ENCODE data around the gene LCAT. TPM values are rescaled to one million over a fixed set of nuclear protein-coding genes. Genes with fewer than 3 reads are reported as not detected.
A peak's percentile ranks its signal among the peaks of the same experiment; 100 is the strongest.

Gene LCAT
- total RNA-seq, 2 donors from 2014 or later = 6.9 to 17.4 TPM

DNA sequence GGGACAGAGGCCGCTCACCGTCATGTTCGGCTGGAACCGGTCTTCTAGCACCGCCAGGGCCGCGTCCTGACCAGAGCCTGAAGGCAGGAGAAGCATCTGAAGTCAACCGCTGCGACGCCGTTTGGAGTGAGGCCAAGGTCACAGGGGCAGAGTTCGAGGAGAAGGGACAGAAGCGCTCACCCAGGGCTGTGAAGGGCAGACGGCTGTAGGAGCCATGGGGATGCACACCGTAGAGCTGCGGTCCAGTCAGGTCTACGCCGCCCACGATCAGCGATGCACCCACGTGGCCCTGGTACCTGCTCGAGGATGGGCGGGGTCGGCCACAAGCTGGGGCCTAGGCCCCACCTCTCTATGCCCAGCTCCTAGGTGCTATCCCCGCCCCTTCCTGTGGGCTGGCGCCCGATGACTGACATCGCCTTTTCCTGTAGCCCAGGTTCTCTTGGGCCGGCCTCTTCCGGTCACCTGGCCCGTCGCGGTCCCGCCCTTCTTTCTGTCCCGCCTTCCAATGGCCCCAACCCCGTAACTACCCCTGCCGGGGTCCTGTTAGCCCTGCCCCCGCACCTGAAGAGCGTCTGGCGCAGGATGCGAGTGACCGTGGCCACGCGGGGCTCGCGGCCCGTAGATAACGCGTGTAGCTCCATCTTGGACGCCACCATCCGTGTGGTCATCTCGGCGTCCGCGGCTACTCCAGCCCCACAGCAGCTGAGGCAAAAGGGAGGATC lies 8.4 kb downstream of the LCAT start:
- no peaks in the 10 kb centered on the region for H3K27me3 ChIP-seq (replicated peaks; ENCODE audit: insufficient read depth)
- H3K36me3 ChIP-seq = no peaks in the 10 kb centered on the region
- peak overlapping the region; percentile 66 to 94 for H3K4me3 ChIP-seq
- peaks cover 14% of the 10 kb centered on the region for H3K4me1 ChIP-seq (replicated peaks)
- DNase-seq (ENCODE audit: low spot score) = peak; percentile 98
- 1% methylated on average over 55 of the region's 55 CpGs for WGBS
- intact Hi-C loops (cut with DNase I) = loop anchor here (10.0 kb wide), 1 partner anchor 401 kb away; no protein-coding TSS in a partner anchor
- peak overlapping the region; percentile 91 to 95 for H3K27ac ChIP-seq
- H3K9me3 ChIP-seq = no peaks in the 10 kb centered on the region
- TF ChIP-seq, protein P1, sequence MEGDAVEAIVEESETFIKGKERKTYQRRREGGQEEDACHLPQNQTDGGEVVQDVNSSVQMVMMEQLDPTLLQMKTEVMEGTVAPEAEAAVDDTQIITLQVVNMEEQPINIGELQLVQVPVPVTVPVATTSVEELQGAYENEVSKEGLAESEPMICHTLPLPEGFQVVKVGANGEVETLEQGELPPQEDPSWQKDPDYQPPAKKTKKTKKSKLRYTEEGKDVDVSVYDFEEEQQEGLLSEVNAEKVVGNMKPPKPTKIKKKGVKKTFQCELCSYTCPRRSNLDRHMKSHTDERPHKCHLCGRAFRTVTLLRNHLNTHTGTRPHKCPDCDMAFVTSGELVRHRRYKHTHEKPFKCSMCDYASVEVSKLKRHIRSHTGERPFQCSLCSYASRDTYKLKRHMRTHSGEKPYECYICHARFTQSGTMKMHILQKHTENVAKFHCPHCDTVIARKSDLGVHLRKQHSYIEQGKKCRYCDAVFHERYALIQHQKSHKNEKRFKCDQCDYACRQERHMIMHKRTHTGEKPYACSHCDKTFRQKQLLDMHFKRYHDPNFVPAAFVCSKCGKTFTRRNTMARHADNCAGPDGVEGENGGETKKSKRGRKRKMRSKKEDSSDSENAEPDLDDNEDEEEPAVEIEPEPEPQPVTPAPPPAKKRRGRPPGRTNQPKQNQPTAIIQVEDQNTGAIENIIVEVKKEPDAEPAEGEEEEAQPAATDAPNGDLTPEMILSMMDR (IDR thresholded peaks at IDR 0.05) = peak in 2 of 4 experiments; percentile 41 to 50
- TF ChIP-seq POLR2A (IDR thresholded peaks at IDR 0.05) (peak; percentile 85), POLR2AphosphoS5 (IDR thresholded peaks at IDR 0.05) (peak; percentile 99)

DNA sequence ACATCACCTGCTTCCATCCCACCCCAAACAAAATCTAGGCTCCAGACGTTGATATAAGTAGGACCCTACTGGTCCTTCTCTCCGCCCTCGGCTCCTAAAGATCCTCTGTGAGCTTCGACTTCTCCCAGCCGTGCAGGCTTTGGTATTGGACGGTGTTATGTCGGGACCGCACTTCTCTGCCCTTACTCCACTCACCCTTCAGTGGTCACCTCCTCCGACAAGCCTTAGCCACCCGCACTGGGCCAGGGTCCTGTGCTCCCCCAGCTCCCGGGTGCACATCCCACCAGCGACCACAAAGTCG lies 8.9 kb downstream of the LCAT start:
- no peaks in the 10 kb centered on the region for H3K27me3 ChIP-seq (replicated peaks; ENCODE audit: insufficient read depth)
- WGBS = 25% methylated on average over 13 of the region's 13 CpGs
- H3K36me3 ChIP-seq = no peaks in the 10 kb centered on the region
- intact Hi-C loops (cut with DNase I) = loop anchor here (10.0 kb wide), 1 partner anchor 400 kb away; no protein-coding TSS in a partner anchor
- peak overlapping the region; percentile 91 to 95 for H3K27ac ChIP-seq
- DNase-seq (ENCODE audit: low spot score) = no peak
- H3K4me1 ChIP-seq (replicated peaks) = peaks cover 14% of the 10 kb centered on the region
- TF ChIP-seq, protein P1 (IDR thresholded peaks at IDR 0.05) = no peak
- TF ChIP-seq POLR2AphosphoS5 (IDR thresholded peaks at IDR 0.05) = no peak
- no peak for TF ChIP-seq POLR2A (IDR thresholded peaks at IDR 0.05)
- no peaks in the 10 kb centered on the region for H3K9me3 ChIP-seq
- peak overlapping the region; percentile 66 to 94 for H3K4me3 ChIP-seq

DNA sequence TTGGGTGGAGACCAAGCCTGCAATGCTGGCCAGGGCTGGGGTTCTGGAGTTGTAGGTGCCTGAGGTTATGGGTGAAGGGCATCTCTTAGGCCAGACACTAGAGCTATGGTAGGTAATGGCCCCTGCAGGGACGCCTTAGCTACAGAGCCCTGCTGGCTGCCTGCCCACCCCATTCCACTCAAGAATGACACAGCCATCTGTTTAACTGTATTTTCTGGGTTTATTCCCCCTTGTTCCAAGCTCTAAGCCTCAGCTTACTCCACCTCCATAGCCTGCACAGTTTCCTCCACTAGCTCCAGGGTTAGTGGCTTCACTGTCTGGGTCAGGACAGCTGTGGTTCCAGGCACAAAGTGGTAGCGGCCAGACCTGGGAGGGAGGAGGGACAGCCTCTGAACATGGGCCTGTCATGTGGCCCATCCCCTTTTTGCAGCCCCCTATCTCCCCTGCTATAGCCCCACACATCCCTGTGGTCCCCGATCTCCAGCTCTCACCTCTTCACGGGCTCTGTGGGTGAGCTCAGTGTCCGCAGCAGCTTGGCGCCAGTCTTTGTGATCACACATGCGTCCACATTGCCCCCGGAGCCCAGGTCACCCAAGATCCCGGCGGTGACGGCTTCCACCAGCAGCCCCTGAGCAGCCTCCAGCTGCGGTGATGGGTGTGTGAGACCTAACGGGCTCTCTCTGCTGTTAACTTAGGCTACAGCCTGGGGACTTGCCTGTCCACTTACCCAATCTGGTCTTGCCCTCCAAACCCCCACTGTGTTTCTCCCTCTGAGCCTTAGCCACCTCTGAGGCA lies 9.4 kb downstream of the LCAT start:
- peak overlapping the region in 1 of 2 donors; percentile 91 for H3K27ac ChIP-seq
- WGBS = 55% methylated on average over 10 of the region's 13 CpGs

DNA sequence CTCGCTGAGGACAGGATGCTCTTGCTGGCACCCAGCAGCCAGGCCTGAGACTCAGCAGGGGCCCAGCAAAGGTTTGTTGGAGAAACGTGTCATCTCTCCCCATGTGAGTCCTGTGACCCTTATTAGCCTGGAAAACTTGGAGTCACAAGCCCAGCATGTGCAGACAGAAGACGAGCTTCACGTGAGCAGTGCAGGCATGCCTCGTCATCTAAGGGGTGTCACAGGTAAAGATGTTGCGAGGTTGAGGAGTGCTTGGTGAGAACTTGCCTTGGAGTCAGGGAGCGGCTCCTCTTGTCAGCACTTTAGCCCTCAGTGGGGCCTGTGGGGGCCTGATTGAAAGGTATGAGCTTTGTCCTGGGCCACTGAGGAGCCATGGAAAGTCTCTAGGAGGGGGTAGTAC lies 10.1 kb downstream of the LCAT start:
- H3K4me3 ChIP-seq = no peak overlapping the region
- H3K27me3 ChIP-seq (replicated peaks; ENCODE audit: insufficient read depth) = no peaks in the 10 kb centered on the region
- TF ChIP-seq, protein P1 (IDR thresholded peaks at IDR 0.05) = no peak
- no peak for TF ChIP-seq POLR2A (IDR thresholded peaks at IDR 0.05)
- no peak for TF ChIP-seq POLR2AphosphoS5 (IDR thresholded peaks at IDR 0.05)
- DNase-seq (ENCODE audit: low spot score) = no peak
- intact Hi-C loops (cut with DNase I) = loop anchor here (10.0 kb wide), 1 partner anchor 399 kb away; no protein-coding TSS in a partner anchor
- peaks cover 14% of the 10 kb centered on the region for H3K4me1 ChIP-seq (replicated peaks)
- no peak overlapping the region for H3K27ac ChIP-seq
- H3K9me3 ChIP-seq = no peaks in the 10 kb centered on the region
- H3K36me3 ChIP-seq = no peaks in the 10 kb centered on the region
- 79% methylated on average over 7 of the region's 7 CpGs for WGBS

More for the DNA sequence above, 9.4 kb downstream of the LCAT start:
- DNase-seq (ENCODE audit: low spot score) = no peak
- Histone ChIP-seq H3K4me1 (replicated peaks) (peaks cover 14% of the 10 kb centered on the region), H3K9me3 (no peaks in the 10 kb centered on the region), H3K4me3 (no peak overlapping the region), H3K36me3 (no peaks in the 10 kb centered on the region), H3K27me3 (replicated peaks; ENCODE audit: insufficient read depth) (no peaks in the 10 kb centered on the region)
- intact Hi-C loops (cut with DNase I) = loop anchor here (10.0 kb wide), 1 partner anchor 400 kb away; no protein-coding TSS in a partner anchor
- TF ChIP-seq, protein P1 (IDR thresholded peaks at IDR 0.05) = no peak
- TF ChIP-seq POLR2A (IDR thresholded peaks at IDR 0.05) = no peak
- no peak for TF ChIP-seq POLR2AphosphoS5 (IDR thresholded peaks at IDR 0.05)

Data from prostate gland (tissue), 2 donors.